ENCODE data around the gene PIEZO2. TPM values are rescaled to one million over a fixed set of nuclear protein-coding genes. Genes with fewer than 3 reads are reported as not detected.

The PIEZO2 gene
- total RNA-seq, 1 donor from 2014 or later: 134 TPM

- H3K27me3 Mint-ChIP-seq (ENCODE audit: unreplicated experiment): no peaks in the 10 kb centered on the region
Observed at GRCh38 chr18:10794771-10795170, 354.6 kb downstream of the PIEZO2 start.

GRCh38 chr18:10793730-10794370, 355.5 kb downstream of the PIEZO2 start:
- peaks cover 53% of the 10 kb centered on the region for H3K36me3 Mint-ChIP-seq (ENCODE audit: unreplicated experiment)
- H3K27ac Mint-ChIP-seq (ENCODE audit: unreplicated experiment): no peak overlapping the region
- H3K27me3 Mint-ChIP-seq (ENCODE audit: unreplicated experiment): no peaks in the 10 kb centered on the region
- no peak overlapping the region for H3K4me3 Mint-ChIP-seq (ENCODE audit: unreplicated experiment)
- no peak for DNase-seq (ENCODE audit: extremely low spot score, unreplicated experiment)
- H3K9me3 Mint-ChIP-seq (ENCODE audit: unreplicated experiment): no peaks in the 10 kb centered on the region
- H3K4me1 Mint-ChIP-seq (ENCODE audit: unreplicated experiment): no peaks in the 10 kb centered on the region
- TF ChIP-seq, protein P1, sequence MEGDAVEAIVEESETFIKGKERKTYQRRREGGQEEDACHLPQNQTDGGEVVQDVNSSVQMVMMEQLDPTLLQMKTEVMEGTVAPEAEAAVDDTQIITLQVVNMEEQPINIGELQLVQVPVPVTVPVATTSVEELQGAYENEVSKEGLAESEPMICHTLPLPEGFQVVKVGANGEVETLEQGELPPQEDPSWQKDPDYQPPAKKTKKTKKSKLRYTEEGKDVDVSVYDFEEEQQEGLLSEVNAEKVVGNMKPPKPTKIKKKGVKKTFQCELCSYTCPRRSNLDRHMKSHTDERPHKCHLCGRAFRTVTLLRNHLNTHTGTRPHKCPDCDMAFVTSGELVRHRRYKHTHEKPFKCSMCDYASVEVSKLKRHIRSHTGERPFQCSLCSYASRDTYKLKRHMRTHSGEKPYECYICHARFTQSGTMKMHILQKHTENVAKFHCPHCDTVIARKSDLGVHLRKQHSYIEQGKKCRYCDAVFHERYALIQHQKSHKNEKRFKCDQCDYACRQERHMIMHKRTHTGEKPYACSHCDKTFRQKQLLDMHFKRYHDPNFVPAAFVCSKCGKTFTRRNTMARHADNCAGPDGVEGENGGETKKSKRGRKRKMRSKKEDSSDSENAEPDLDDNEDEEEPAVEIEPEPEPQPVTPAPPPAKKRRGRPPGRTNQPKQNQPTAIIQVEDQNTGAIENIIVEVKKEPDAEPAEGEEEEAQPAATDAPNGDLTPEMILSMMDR (IDR thresholded peaks at IDR 0.05): no peak

More at GRCh38 chr18:10794771-10795170, 354.6 kb downstream of the PIEZO2 start:
- no peak overlapping the region for H3K27ac Mint-ChIP-seq (ENCODE audit: unreplicated experiment)
- H3K36me3 Mint-ChIP-seq (ENCODE audit: unreplicated experiment): peaks cover 52% of the 10 kb centered on the region
- no peak for DNase-seq (ENCODE audit: extremely low spot score, unreplicated experiment)
- H3K9me3 Mint-ChIP-seq (ENCODE audit: unreplicated experiment): no peaks in the 10 kb centered on the region
- no peak overlapping the region for H3K4me3 Mint-ChIP-seq (ENCODE audit: unreplicated experiment)
- TF ChIP-seq, protein P1 (IDR thresholded peaks at IDR 0.05): no peak
- no peaks in the 10 kb centered on the region for H3K4me1 Mint-ChIP-seq (ENCODE audit: unreplicated experiment)

- TF ChIP-seq, protein P1 (IDR thresholded peaks at IDR 0.05): no peak
- Mint-ChIP-seq H3K27ac (ENCODE audit: unreplicated experiment) (no peak overlapping the region), H3K36me3 (ENCODE audit: unreplicated experiment) (peaks cover 52% of the 10 kb centered on the region), H3K4me3 (ENCODE audit: unreplicated experiment) (no peak overlapping the region), H3K27me3 (ENCODE audit: unreplicated experiment) (no peaks in the 10 kb centered on the region), H3K9me3 (ENCODE audit: unreplicated experiment) (no peaks in the 10 kb centered on the region), H3K4me1 (ENCODE audit: unreplicated experiment) (no peaks in the 10 kb centered on the region)
- DNase-seq (ENCODE audit: extremely low spot score, unreplicated experiment): no peak
Observed at GRCh38 chr18:10792181-10792580, 357.2 kb downstream of the PIEZO2 start.

GRCh38 chr18:10791169-10791831, 358.1 kb downstream of the PIEZO2 start:
- H3K27me3 Mint-ChIP-seq (ENCODE audit: unreplicated experiment): no peaks in the 10 kb centered on the region
- no peaks in the 10 kb centered on the region for H3K4me1 Mint-ChIP-seq (ENCODE audit: unreplicated experiment)
- H3K9me3 Mint-ChIP-seq (ENCODE audit: unreplicated experiment): no peaks in the 10 kb centered on the region
- H3K4me3 Mint-ChIP-seq (ENCODE audit: unreplicated experiment): no peak overlapping the region
- no peak overlapping the region for H3K27ac Mint-ChIP-seq (ENCODE audit: unreplicated experiment)
- peaks cover 53% of the 10 kb centered on the region for H3K36me3 Mint-ChIP-seq (ENCODE audit: unreplicated experiment)
- TF ChIP-seq, protein P1 (IDR thresholded peaks at IDR 0.05): no peak
- no peak for DNase-seq (ENCODE audit: extremely low spot score, unreplicated experiment)

GRCh38 chr18:10789180-10789579, 360.2 kb downstream of the PIEZO2 start:
- Mint-ChIP-seq H3K27ac (ENCODE audit: unreplicated experiment) (no peak overlapping the region), H3K36me3 (ENCODE audit: unreplicated experiment) (peaks cover 57% of the 10 kb centered on the region), H3K9me3 (ENCODE audit: unreplicated experiment) (no peaks in the 10 kb centered on the region), H3K4me1 (ENCODE audit: unreplicated experiment) (no peaks in the 10 kb centered on the region), H3K27me3 (ENCODE audit: unreplicated experiment) (no peaks in the 10 kb centered on the region), H3K4me3 (ENCODE audit: unreplicated experiment) (no peak overlapping the region)
- no peak for DNase-seq (ENCODE audit: extremely low spot score, unreplicated experiment)
- TF ChIP-seq, protein P1 (IDR thresholded peaks at IDR 0.05): no peak
